ENCODE results near the gene C2. TPM values are rescaled to one million over a fixed set of nuclear protein-coding genes. Genes with fewer than 3 reads are reported as not detected.

Gene C2
- total and polyA plus RNA-seq, 9 donors: 1.4 to 32.6 (median 11.4) TPM

- Histone ChIP-seq H3K4me1 (ENCODE audit: insufficient read depth) (peaks cover 8% of the 10 kb centered on the region), H3K36me3 (no peaks in the 10 kb centered on the region), H3K9me3 (no peaks in the 10 kb centered on the region), H3K27me3 (no peaks in the 10 kb centered on the region), H3K27ac (no peak overlapping the region), H3K4me3 (no peak overlapping the region)
- no peak for TF ChIP-seq EP300 (IDR thresholded peaks at IDR 0.05)
- TF ChIP-seq, protein P1, sequence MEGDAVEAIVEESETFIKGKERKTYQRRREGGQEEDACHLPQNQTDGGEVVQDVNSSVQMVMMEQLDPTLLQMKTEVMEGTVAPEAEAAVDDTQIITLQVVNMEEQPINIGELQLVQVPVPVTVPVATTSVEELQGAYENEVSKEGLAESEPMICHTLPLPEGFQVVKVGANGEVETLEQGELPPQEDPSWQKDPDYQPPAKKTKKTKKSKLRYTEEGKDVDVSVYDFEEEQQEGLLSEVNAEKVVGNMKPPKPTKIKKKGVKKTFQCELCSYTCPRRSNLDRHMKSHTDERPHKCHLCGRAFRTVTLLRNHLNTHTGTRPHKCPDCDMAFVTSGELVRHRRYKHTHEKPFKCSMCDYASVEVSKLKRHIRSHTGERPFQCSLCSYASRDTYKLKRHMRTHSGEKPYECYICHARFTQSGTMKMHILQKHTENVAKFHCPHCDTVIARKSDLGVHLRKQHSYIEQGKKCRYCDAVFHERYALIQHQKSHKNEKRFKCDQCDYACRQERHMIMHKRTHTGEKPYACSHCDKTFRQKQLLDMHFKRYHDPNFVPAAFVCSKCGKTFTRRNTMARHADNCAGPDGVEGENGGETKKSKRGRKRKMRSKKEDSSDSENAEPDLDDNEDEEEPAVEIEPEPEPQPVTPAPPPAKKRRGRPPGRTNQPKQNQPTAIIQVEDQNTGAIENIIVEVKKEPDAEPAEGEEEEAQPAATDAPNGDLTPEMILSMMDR (IDR thresholded peaks at IDR 0.05): no peak
- no peak for TF ChIP-seq POLR2A (IDR thresholded peaks at IDR 0.05)
- WGBS, 3 donors: 54 to 61% (median 55%) methylated on average over 5 of the region's 5 CpGs
- no peak for DNase-seq
- intact Hi-C loops (cut with DNase I): no loop called here
Observed at GRCh38 chr6:31899215-31899614, 28.3 kb upstream of the C2 start.

GRCh38 chr6:31899882-31900722, 27.4 kb upstream of the C2 start:
- H3K9me3 ChIP-seq: no peaks in the 10 kb centered on the region
- peaks cover 8% of the 10 kb centered on the region for H3K4me1 ChIP-seq (ENCODE audit: insufficient read depth)
- DNase-seq: no peak
- H3K27me3 ChIP-seq: no peaks in the 10 kb centered on the region
- no peaks in the 10 kb centered on the region for H3K36me3 ChIP-seq
- H3K27ac ChIP-seq: no peak overlapping the region
- TF ChIP-seq, protein P1 (IDR thresholded peaks at IDR 0.05): no peak
- TF ChIP-seq POLR2A (IDR thresholded peaks at IDR 0.05): no peak
- TF ChIP-seq EP300 (IDR thresholded peaks at IDR 0.05): no peak
- H3K4me3 ChIP-seq: no peak overlapping the region
- WGBS, 3 donors: 70 to 79% (median 75%) methylated on average over 45 to 49 of the region's 49 CpGs
- intact Hi-C loops (cut with DNase I): loop anchor here in 3 of 4 donors (10.0 kb wide), 2 partner anchors 55 to 215 kb away; partner anchors contain the start of genes NELFE (in 2 of the 3) and SKIC2 (in 2 of the 3)

GRCh38 chr6:31900917-31901414, 26.6 kb upstream of the C2 start:
- Histone ChIP-seq H3K27ac (peak overlapping the region; percentile 23 to 66), H3K27me3 (no peaks in the 10 kb centered on the region), H3K4me3 (peak overlapping the region; percentile 61), H3K36me3 (no peaks in the 10 kb centered on the region), H3K9me3 (no peaks in the 10 kb centered on the region), H3K4me1 (ENCODE audit: insufficient read depth) (peaks cover 8% of the 10 kb centered on the region)
- no peak for DNase-seq
- WGBS, 3 donors: 14 to 24% (median 18%) methylated on average over 24 to 29 of the region's 29 CpGs
- TF ChIP-seq EP300 (IDR thresholded peaks at IDR 0.05) (no peak), POLR2A (IDR thresholded peaks at IDR 0.05) (no peak)
- intact Hi-C loops (cut with DNase I): loop anchor here in 3 of 4 donors (10.0 kb wide), 2 partner anchors 54 to 214 kb away; partner anchors contain the start of genes NELFE (in 2 of the 3) and SKIC2 (in 2 of the 3)

- Histone ChIP-seq H3K36me3 (no peaks in the 10 kb centered on the region), H3K27ac (peak overlapping the region; percentile 43 to 66), H3K4me3 (peak overlapping the region; percentile 61), H3K27me3 (no peaks in the 10 kb centered on the region), H3K9me3 (no peaks in the 10 kb centered on the region), H3K4me1 (ENCODE audit: insufficient read depth) (peaks cover 8% of the 10 kb centered on the region)
- intact Hi-C loops (cut with DNase I): loop anchor here in 3 of 4 donors (10.0 kb wide), 2 partner anchors 53 to 213 kb away; partner anchors contain the start of genes NELFE (in 2 of the 3) and SKIC2 (in 2 of the 3)
- TF ChIP-seq EP300 (IDR thresholded peaks at IDR 0.05): no peak
- no peak for TF ChIP-seq POLR2A (IDR thresholded peaks at IDR 0.05)
- TF ChIP-seq, protein P1 (IDR thresholded peaks at IDR 0.05): no peak
- 1 to 2% (median 2%) methylated on average over 34 to 45 of the region's 45 CpGs for WGBS, 3 donors
- DNase-seq: peak in 3 of 5 donors; percentile 76 to 81 (median 77)
Observed at GRCh38 chr6:31901415-31901952, 26.0 kb upstream of the C2 start.
